Activated T-cell treated with anti-CD3 and anti-CD28 coated beads, Interleukin-2, amount 50 U/mL, for 72 hours (primary cell): Measurements from ENCODE around the gene NELFE. TPM values are rescaled to one million over a fixed set of nuclear protein-coding genes. Genes with fewer than 3 reads are reported as not detected.

ENCODE experiments used
- ATAC-seq, 2 donors: fragments of 150-1000 bp; cut with Tn5 transposase; replicated peaks in 1 of 2; 2 replicates each; pipeline ENCODE4 v1.10.0; 2021; ENCODE audit warnings: moderate library complexity in 2 of 2, mild to moderate bottlenecking in 1 of 2
- DNase-seq, 2 donors: peaks; one replicate each; pipeline ENCODE4 v3.0.0; 2021 to 2022; ENCODE audit warnings: mixed read lengths in 1 of 2
- H3K27ac Mint-ChIP-seq: one replicate; pipeline ENCODE4 v1.8.0; 2022; ENCODE audit warnings: mild to moderate bottlenecking, moderate library complexity, mixed read lengths
- H3K27me3 Mint-ChIP-seq: one replicate; pipeline ENCODE4 v1.8.0; 2022; ENCODE audit warnings: low read depth, mixed read lengths
- H3K36me3 Mint-ChIP-seq, 2 donors: one replicate each; pipeline ENCODE4 v1.8.0; 2022; ENCODE audit warnings: mixed read lengths in 2 of 2, mild to moderate bottlenecking in 1 of 2; ENCODE audit not compliant: insufficient read depth in 2 of 2
- H3K4me1 Mint-ChIP-seq: one replicate; pipeline ENCODE4 v1.8.0; 2022; ENCODE audit warnings: low read depth, mixed read lengths
- H3K4me3 Mint-ChIP-seq, 2 donors: one replicate each; pipeline ENCODE4 v1.8.0; 2022; ENCODE audit warnings: mild to moderate bottlenecking in 2 of 2, mixed read lengths in 2 of 2, moderate library complexity in 2 of 2
- H3K9me3 Mint-ChIP-seq, 2 donors: one replicate each; pipeline ENCODE4 v1.8.0; 2022; ENCODE audit warnings: mixed read lengths in 2 of 2
- total RNA-seq, 2 donors: library from RNA; stranded (reverse); gene quantifications; one replicate each; pipeline ENCODE4 v1.2.3, GENCODE V29; 2022

Gene NELFE
- total RNA-seq, 2 donors from 2014 or later = 65.0 to 71.5 TPM

DNA sequence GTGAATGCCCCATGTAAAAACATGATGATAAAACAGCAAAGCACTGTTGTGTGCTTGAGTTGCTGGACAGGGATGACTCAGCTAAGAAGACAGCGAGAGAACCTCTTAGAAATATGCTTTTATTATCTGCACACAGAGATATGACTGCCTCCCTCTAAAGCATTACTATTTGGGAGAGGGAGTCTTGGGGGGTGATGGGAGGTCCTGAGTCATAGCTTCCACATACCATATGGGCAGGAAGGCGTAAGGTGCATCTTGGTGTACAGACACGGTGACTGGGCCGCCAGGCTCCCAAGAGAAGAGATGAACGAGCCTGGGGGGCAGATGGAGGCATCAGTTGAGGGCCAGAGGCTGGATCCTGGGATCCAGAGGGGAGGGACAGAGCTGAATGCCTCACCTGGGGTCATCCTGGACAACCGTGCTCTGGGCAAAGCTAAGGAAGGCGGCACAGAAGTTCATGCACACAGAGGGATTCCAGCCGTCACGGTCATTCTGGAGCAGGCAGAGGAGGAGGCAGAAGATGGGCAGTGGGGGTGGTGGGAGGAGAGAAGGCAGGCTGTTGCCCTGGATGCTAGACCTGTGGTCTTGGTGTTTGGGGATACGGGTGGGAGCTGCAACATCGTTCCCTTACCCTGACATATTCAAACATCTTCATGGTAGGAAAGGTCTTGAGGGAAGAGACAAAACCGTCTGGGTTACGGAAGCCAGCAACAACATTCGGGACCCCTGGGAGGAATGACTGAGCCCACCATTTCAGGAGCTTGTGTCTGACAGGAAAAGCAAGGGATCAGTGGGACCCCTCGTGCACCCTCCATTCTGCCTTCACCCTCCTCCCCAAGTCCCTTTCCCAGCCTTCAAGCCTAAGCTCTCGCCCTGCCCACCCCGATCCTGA, 11.2 kb upstream of the NELFE start:
- no peak for DNase-seq
- no peaks in the 10 kb centered on the region for H3K9me3 Mint-ChIP-seq

DNA sequence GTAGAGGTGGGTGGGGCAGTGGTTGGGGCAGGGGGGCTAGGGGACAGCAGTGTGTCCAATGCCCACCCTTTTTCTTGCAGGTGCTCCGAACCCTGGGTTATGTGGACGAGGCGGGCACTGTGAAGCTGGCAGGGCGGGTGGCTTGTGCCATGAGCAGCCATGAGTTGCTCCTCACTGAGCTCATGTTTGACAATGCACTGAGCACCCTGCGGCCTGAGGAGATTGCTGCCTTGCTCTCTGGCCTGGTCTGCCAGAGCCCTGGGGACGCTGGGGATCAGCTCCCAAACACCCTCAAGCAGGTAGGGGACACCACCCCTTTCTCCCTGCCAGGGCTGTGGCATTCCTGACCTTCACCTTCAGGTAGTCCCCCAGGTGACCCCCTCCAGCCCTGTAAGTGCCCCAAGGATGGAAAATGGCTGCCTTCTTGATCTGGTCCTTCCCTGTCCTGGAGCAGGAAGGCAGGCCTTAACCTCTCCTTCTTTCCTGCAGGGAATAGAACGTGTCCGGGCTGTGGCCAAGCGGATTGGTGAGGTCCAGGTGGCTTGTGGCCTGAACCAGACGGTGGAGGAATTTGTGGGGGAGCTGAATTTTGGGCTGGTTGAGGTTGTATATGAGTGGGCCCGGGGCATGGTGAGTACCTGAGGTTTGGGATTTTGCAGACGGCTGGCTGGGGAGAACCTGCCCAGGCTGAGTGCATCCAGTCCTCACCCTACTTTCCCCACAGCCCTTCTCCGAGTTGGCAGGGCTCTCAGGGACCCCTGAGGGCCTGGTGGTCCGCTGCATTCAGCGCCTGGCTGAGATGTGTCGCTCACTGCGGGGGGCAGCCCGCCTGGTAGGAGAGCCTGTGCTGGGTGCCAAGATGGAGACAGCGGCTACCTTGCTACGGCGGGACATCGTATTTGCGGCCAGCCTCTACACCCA, 10.3 kb upstream of the NELFE start:
- peaks cover 36% of the 10 kb centered on the region for H3K4me1 Mint-ChIP-seq
- H3K4me3 Mint-ChIP-seq = peak overlapping the region; percentile 86 to 91
- no peak for ATAC-seq
- H3K9me3 Mint-ChIP-seq = no peaks in the 10 kb centered on the region
- DNase-seq = no peak
- peaks cover 2 to 9% of the 10 kb centered on the region in 2 donors for H3K36me3 Mint-ChIP-seq
- peak overlapping the region; percentile 89 for H3K27ac Mint-ChIP-seq
- no peaks in the 10 kb centered on the region for H3K27me3 Mint-ChIP-seq

More for the DNA sequence above, 11.2 kb upstream of the NELFE start:
- ATAC-seq = no peak
- peak overlapping the region; percentile 86 to 91 for H3K4me3 Mint-ChIP-seq
- H3K36me3 Mint-ChIP-seq = peaks cover 2 to 9% of the 10 kb centered on the region in 2 donors
- peaks cover 43% of the 10 kb centered on the region for H3K4me1 Mint-ChIP-seq
- peak overlapping the region; percentile 89 for H3K27ac Mint-ChIP-seq
- no peaks in the 10 kb centered on the region for H3K27me3 Mint-ChIP-seq

DNA sequence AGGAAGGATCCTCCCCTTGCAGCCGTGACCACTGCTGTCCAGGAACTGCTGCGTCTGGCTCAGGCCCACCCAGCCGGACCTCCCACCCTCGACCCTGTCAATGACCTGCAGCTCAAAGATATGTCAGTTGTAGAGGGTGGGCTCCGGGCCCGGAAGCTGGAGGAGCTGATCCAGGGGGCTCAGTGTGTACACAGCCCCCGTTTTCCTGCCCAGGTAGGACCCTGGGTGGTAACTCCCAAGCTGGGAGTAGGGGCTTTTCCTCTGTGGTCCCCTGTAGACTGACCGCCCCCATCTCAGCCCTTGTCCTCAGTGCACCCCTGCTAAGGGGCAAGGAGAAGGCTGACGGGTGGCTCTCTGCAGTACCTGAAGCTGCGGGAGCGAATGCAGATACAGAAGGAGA, 9.6 kb upstream of the NELFE start:
- Mint-ChIP-seq H3K36me3 (peaks cover 2 to 13% of the 10 kb centered on the region in 2 donors), H3K27ac (no peak overlapping the region), H3K27me3 (no peaks in the 10 kb centered on the region), H3K4me3 (no peak overlapping the region), H3K4me1 (peaks cover 29% of the 10 kb centered on the region), H3K9me3 (no peaks in the 10 kb centered on the region)
- DNase-seq (no peak), ATAC-seq (no peak)

- ATAC-seq = no peak
- DNase-seq = no peak
- Mint-ChIP-seq H3K4me1 (peaks cover 25% of the 10 kb centered on the region), H3K9me3 (no peaks in the 10 kb centered on the region), H3K4me3 (no peak overlapping the region), H3K36me3 (peaks cover 2 to 13% of the 10 kb centered on the region in 2 donors), H3K27me3 (no peaks in the 10 kb centered on the region), H3K27ac (no peak overlapping the region)
Observed at GRCh38 chr6:31967926-31968320, 9.2 kb upstream of the NELFE start.

GRCh38 chr6:31966997-31967925, 8.5 kb upstream of the NELFE start:
- H3K27me3 Mint-ChIP-seq = no peaks in the 10 kb centered on the region
- peaks cover 2 to 13% of the 10 kb centered on the region in 2 donors for H3K36me3 Mint-ChIP-seq
- H3K4me1 Mint-ChIP-seq = peaks cover 22% of the 10 kb centered on the region
- H3K4me3 Mint-ChIP-seq = no peak overlapping the region
- H3K27ac Mint-ChIP-seq = peak overlapping the region; percentile 16
- DNase-seq (no peak), ATAC-seq (no peak)
- H3K9me3 Mint-ChIP-seq = no peaks in the 10 kb centered on the region

DNA sequence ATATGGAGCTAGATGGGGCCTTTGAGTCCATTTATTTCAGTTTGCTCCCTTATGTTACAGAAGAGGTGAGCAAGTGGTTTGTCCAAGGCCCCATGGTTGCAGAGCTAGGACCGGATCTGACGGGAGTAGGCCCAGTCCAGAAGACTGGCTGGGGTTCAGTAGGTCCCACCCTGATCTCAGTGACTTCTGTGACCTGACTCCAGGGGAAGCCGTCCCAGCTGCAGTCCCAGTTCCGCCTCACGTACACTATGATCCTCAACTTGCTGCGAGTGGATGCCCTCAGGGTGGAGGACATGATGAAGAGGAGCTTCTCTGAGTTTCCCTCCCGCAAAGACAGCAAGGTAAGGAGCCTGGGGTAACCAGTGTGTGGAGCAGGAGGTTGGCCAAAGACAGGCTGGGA, 7.7 kb upstream of the NELFE start:
- Mint-ChIP-seq H3K27me3 (no peaks in the 10 kb centered on the region), H3K4me3 (no peak overlapping the region), H3K9me3 (no peaks in the 10 kb centered on the region), H3K4me1 (peaks cover 28% of the 10 kb centered on the region), H3K27ac (no peak overlapping the region), H3K36me3 (peaks cover 3 to 13% of the 10 kb centered on the region in 2 donors)
- ATAC-seq (no peak), DNase-seq (no peak)

- H3K27ac Mint-ChIP-seq = no peak overlapping the region
- H3K9me3 Mint-ChIP-seq = no peaks in the 10 kb centered on the region
Observed at GRCh38 chr6:31965700-31966099, 6.9 kb upstream of the NELFE start.

GRCh38 chr6:31963921-31964320, 5.2 kb upstream of the NELFE start:
- peaks cover 3 to 7% of the 10 kb centered on the region in 2 donors for H3K36me3 Mint-ChIP-seq
- no peaks in the 10 kb centered on the region for H3K27me3 Mint-ChIP-seq
- H3K4me1 Mint-ChIP-seq = peaks cover 32% of the 10 kb centered on the region
- no peaks in the 10 kb centered on the region for H3K9me3 Mint-ChIP-seq
- DNase-seq = no peak
- H3K4me3 Mint-ChIP-seq = no peak overlapping the region
- ATAC-seq = no peak
- no peak overlapping the region for H3K27ac Mint-ChIP-seq

More at GRCh38 chr6:31965700-31966099, 6.9 kb upstream of the NELFE start:
- Mint-ChIP-seq H3K27me3 (no peaks in the 10 kb centered on the region), H3K4me3 (no peak overlapping the region), H3K36me3 (peaks cover 3 to 13% of the 10 kb centered on the region in 2 donors), H3K4me1 (peaks cover 30% of the 10 kb centered on the region)
- DNase-seq (no peak), ATAC-seq (no peak)

DNA sequence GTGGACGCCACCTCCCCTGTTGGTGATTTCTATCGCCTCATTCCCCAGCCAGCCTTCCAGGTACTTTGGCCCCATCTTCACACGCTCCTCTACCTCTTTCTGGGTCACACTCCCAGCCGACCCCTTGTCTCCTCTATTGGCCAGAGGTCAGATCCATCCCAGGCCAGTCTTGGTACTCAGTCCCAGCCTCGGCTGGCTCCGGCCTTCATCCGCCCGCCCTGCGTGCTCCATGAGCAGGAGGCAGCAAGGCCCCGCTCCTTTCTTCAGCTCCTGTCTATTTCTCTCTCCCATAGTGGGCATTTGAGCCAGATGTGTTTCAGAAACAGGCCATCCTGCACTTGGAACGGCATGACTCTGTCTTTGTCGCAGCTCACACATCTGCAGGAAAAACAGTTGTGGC, 2.8 kb upstream of the NELFE start:
- H3K9me3 Mint-ChIP-seq = no peaks in the 10 kb centered on the region
- DNase-seq (no peak), ATAC-seq (no peak)
- H3K4me1 Mint-ChIP-seq = peaks cover 51% of the 10 kb centered on the region
- no peak overlapping the region for H3K27ac Mint-ChIP-seq
- no peak overlapping the region for H3K4me3 Mint-ChIP-seq
- H3K27me3 Mint-ChIP-seq = no peaks in the 10 kb centered on the region
- H3K36me3 Mint-ChIP-seq = peaks cover 3 to 9% of the 10 kb centered on the region in 2 donors

GRCh38 chr6:31958412-31958740, 395 bp downstream of the NELFE start:
- peaks cover 52% of the 10 kb centered on the region for H3K4me1 Mint-ChIP-seq
- peak in 1 of 2 donors; percentile 0 for ATAC-seq
- no peaks in the 10 kb centered on the region for H3K27me3 Mint-ChIP-seq
- no peak for DNase-seq
- H3K36me3 Mint-ChIP-seq = peaks cover 3 to 15% of the 10 kb centered on the region in 2 donors
- H3K4me3 Mint-ChIP-seq = peak overlapping the region; percentile 89 to 94
- H3K27ac Mint-ChIP-seq = peak overlapping the region; percentile 85
- H3K9me3 Mint-ChIP-seq = no peaks in the 10 kb centered on the region

DNA sequence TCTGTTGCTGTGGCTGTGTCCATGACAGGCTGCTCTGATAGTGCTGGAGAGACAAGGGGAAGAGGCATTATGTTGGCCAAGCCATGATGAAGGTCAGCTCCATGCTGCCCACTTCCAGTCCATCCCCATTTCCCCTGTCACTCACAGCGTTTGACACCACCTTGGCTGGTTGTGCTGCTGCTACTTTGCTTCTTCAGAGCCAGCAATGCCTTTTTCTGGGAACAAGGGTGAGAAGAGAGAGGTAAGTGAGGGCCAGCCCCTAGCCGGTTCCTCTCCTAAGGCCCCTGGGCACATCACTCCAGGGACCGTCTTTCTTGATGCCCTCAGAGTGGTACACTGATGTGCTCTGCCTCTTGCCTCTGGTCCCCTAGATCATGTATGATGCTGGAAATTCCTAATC, 2.0 kb downstream of the NELFE start:
- Mint-ChIP-seq H3K27me3 (no peaks in the 10 kb centered on the region), H3K4me1 (peaks cover 44% of the 10 kb centered on the region), H3K27ac (no peak overlapping the region), H3K9me3 (no peaks in the 10 kb centered on the region), H3K36me3 (peaks cover 3 to 17% of the 10 kb centered on the region in 2 donors), H3K4me3 (no peak overlapping the region)
- no peak for DNase-seq
- no peak for ATAC-seq

- Mint-ChIP-seq H3K4me1 (peaks cover 25% of the 10 kb centered on the region), H3K27ac (no peak overlapping the region), H3K36me3 (peaks cover 0 to 17% of the 10 kb centered on the region in 2 donors), H3K4me3 (no peak overlapping the region), H3K27me3 (no peaks in the 10 kb centered on the region), H3K9me3 (no peaks in the 10 kb centered on the region)
- DNase-seq = no peak
- ATAC-seq = no peak
Observed at GRCh38 chr6:31954511-31954910, 4.3 kb downstream of the NELFE start.
